Cardiac muscle cell (in vitro differentiated cells and primary cell): ENCODE data around the gene FBRSL1. TPM values are rescaled to one million over a fixed set of nuclear protein-coding genes. Genes with fewer than 3 reads are reported as not detected.

ENCODE experiments used
- DNase-seq, 2 donors: peaks; one replicate each; pipeline versions ENCODE4 v3.0.0 to v3.0.0-alpha.2; 2010 to 2017; ENCODE audit warnings: low read depth in 1 of 2, low spot score in 1 of 2
- H3K27ac ChIP-seq: fragments of 200-600 bp; sonication (generic); 2 replicates; pipeline ENCODE4 v1.5.1; 2016
- H3K27me3 ChIP-seq: fragments of 200-600 bp; sonication (generic); 2 replicates; pipeline ENCODE4 v1.6.0; 2016; ENCODE audit warnings: control low read depth
- H3K36me3 ChIP-seq: fragments of 200-600 bp; sonication (generic); 2 replicates; pipeline ENCODE4 v1.5.1; 2016; ENCODE audit warnings: control low read depth
- H3K4me1 ChIP-seq: fragments of 200-600 bp; sonication (generic); 2 replicates; pipeline ENCODE4 v1.8.1; 2017; ENCODE audit warnings: low read depth, mild to moderate bottlenecking, mixed run types
- H3K4me3 ChIP-seq: fragments of 200-600 bp; sonication (generic); 2 replicates; pipeline ENCODE4 v1.5.1; 2016; ENCODE audit warnings: mild to moderate bottlenecking
- H3K9me3 ChIP-seq: fragments of 200-600 bp; sonication (generic); 2 replicates; pipeline ENCODE4 v1.5.1; 2017; ENCODE audit warnings: low read depth, mild to moderate bottlenecking, control low read depth
- CTCF ChIP-seq: IDR thresholded peaks from 2 replicates; pipeline ENCODE4 v1.5.1; 2012; ENCODE audit warnings: low read depth, mild to moderate bottlenecking, low read length
- polyA plus RNA-seq: library from polyadenylated mRNA; unstranded; fragments of >200 nt; fragmentation: Nextera tagmentation; extraction: Ambion mirVana; gene quantifications from 2 replicates; pipeline ENCODE4 v1.2.1, GENCODE V29; 2016
- total RNA-seq: library from RNA; depleted of rRNA; stranded (reverse); fragments of >200 nt; gene quantifications from 2 replicates; pipeline ENCODE4 v1.2.3, GENCODE V29; 2016

The FBRSL1 gene
- total and polyA plus RNA-seq, 2 experiments from 2014 or later, result 37.3 to 45.0 TPM

GRCh38 chr12:132492951-132493350, 3.0 kb downstream of the FBRSL1 start:
- no peak for TF ChIP-seq CTCF
- no peak for DNase-seq
- H3K9me3 ChIP-seq, result no peaks in the 10 kb centered on the region
- H3K4me1 ChIP-seq, result peaks cover 15% of the 10 kb centered on the region
- H3K4me3 ChIP-seq, result no peak overlapping the region
- H3K27me3 ChIP-seq, result peaks cover 16% of the 10 kb centered on the region
- no peaks in the 10 kb centered on the region for H3K36me3 ChIP-seq
- H3K27ac ChIP-seq, result no peak overlapping the region

GRCh38 chr12:132493482-132494178, 3.7 kb downstream of the FBRSL1 start:
- H3K36me3 ChIP-seq, result no peaks in the 10 kb centered on the region
- no peak for DNase-seq
- H3K27ac ChIP-seq, result peak overlapping the region; percentile 23
- H3K4me3 ChIP-seq, result no peak overlapping the region
- H3K9me3 ChIP-seq, result no peaks in the 10 kb centered on the region
- peaks cover 10% of the 10 kb centered on the region for H3K27me3 ChIP-seq
- peaks cover 15% of the 10 kb centered on the region for H3K4me1 ChIP-seq
- TF ChIP-seq CTCF, result no peak

GRCh38 chr12:132494294-132495164, 4.6 kb downstream of the FBRSL1 start:
- DNase-seq, result no peak
- Histone ChIP-seq H3K4me1 (peaks cover 15% of the 10 kb centered on the region), H3K4me3 (no peak overlapping the region), H3K27ac (peak overlapping the region; percentile 13), H3K9me3 (no peaks in the 10 kb centered on the region), H3K36me3 (no peaks in the 10 kb centered on the region), H3K27me3 (peaks cover under 1% of the 10 kb centered on the region)
- TF ChIP-seq CTCF, result no peak

GRCh38 chr12:132495165-132495544, 5.2 kb downstream of the FBRSL1 start:
- Histone ChIP-seq H3K36me3 (no peaks in the 10 kb centered on the region), H3K4me3 (no peak overlapping the region), H3K4me1 (peaks cover 15% of the 10 kb centered on the region), H3K9me3 (no peaks in the 10 kb centered on the region), H3K27ac (no peak overlapping the region), H3K27me3 (no peaks in the 10 kb centered on the region)
- no peak for TF ChIP-seq CTCF
- no peak for DNase-seq

GRCh38 chr12:132495629-132496357, 5.8 kb downstream of the FBRSL1 start:
- Histone ChIP-seq H3K36me3 (no peaks in the 10 kb centered on the region), H3K9me3 (no peaks in the 10 kb centered on the region), H3K27me3 (no peaks in the 10 kb centered on the region), H3K27ac (no peak overlapping the region), H3K4me1 (peaks cover 18% of the 10 kb centered on the region), H3K4me3 (no peak overlapping the region)
- TF ChIP-seq CTCF, result no peak
- DNase-seq, result no peak
